B cell (primary cell): ENCODE results near the gene CDKAL1. TPM values are rescaled to one million over a fixed set of nuclear protein-coding genes. Genes with fewer than 3 reads are reported as not detected.

Source experiments
- ATAC-seq: fragments of 200-7000 bp; cut with Tn5 transposase; one replicate; pipeline ENCODE4 v1.10.0; 2021; ENCODE audit warnings: low read depth, mild to moderate bottlenecking, moderate number of reproducible peaks, moderate library complexity
- CTCF ChIA-PET: fragments of 350-600 bp; sonication (Branson Sonifier 250); formaldehyde crosslinking; loops from one replicate; lab custom pipeline; 2021; ENCODE audit warnings: antibody characterized with exemption, inconsistent platforms; lab: Charles Lee
- POLR2A ChIA-PET: fragments of 350-600 bp; sonication (Branson Sonifier 250); formaldehyde crosslinking; loops from one replicate; lab custom pipeline; 2021; ENCODE audit warnings: antibody characterized with exemption; lab: Charles Lee
- DNase-seq: peaks from one replicate; pipeline ENCODE4 v3.0.0; 2013
- H2AFZ ChIP-seq: 2 replicates; pipeline ENCODE4 v1.6.1; 2012; ENCODE audit warnings: mild to moderate bottlenecking, low read depth, low read length; ENCODE audit not compliant: insufficient read depth, poor library complexity, severe bottlenecking
- H3K27ac ChIP-seq, 2 donors: 1 replicate in 1 of 2; 2 replicates in 1 of 2; pipeline ENCODE4 v1.5.1; 2012 to 2013; ENCODE audit warnings: low read length in 2 of 2, mild to moderate bottlenecking in 2 of 2, moderate library complexity in 1 of 2
- H3K27me3 ChIP-seq, 4 experiments: fragments of 200-600 bp in 1 of 4; sonication (generic) in 1 of 4; replicated peaks in 1 of 4; 1 replicate in 2 of 4; 2 replicates in 2 of 4; pipeline versions ENCODE4 v1.6.1 to v1.7.0; 2013 to 2016; ENCODE audit warnings: low read length in 3 of 4, mild to moderate bottlenecking in 2 of 4, mixed read lengths in 1 of 4, moderate library complexity in 1 of 4; ENCODE audit not compliant: insufficient read depth in 4 of 4, control insufficient read depth in 3 of 4; ENCODE audit errors: control extremely low read depth in 1 of 4
- H3K36me3 ChIP-seq, 2 experiments: replicated peaks in 1 of 2; 1 replicate in 1 of 2; 2 replicates in 1 of 2; pipeline versions ENCODE4 v1.6.1 to v1.7.1; 2013; ENCODE audit warnings: low read length in 1 of 2; ENCODE audit not compliant: insufficient read depth in 2 of 2, control insufficient read depth in 1 of 2; ENCODE audit errors: control extremely low read depth in 1 of 2, extremely low read depth in 1 of 2
- H3K4me1 ChIP-seq, 2 donors: fragments of 200-600 bp in 1 of 2; sonication (generic) in 1 of 2; 1 replicate in 1 of 2; 2 replicates in 1 of 2; pipeline versions ENCODE4 v1.5.1 to v1.6.1; 2013 to 2017; ENCODE audit warnings: low read length in 2 of 2; ENCODE audit not compliant: control insufficient read depth in 2 of 2, insufficient read depth in 2 of 2
- H3K4me2 ChIP-seq: replicated peaks from 2 replicates; pipeline ENCODE3; 2012; ENCODE audit warnings: mild to moderate bottlenecking, low read depth, low read length; ENCODE audit not compliant: poor library complexity, severe bottlenecking
- H3K4me3 ChIP-seq, 5 experiments: fragments of 200-600 bp in 1 of 5; sonication (generic) in 1 of 5; 1 replicate in 3 of 5; 2 replicates in 2 of 5; pipeline versions ENCODE4 v1.5.1 to v1.7.0; 2011 to 2016; ENCODE audit warnings: low read length in 4 of 5, mild to moderate bottlenecking in 4 of 5, low read depth in 2 of 5, control low read depth in 1 of 5, moderate library complexity in 1 of 5; ENCODE audit not compliant: insufficient read depth in 1 of 5; ENCODE audit errors: control extremely low read depth in 1 of 5, extremely low read depth in 1 of 5
- H3K79me2 ChIP-seq: fragments of 200-600 bp; sonication (generic); one replicate; pipeline ENCODE4 v1.6.0; 2016; ENCODE audit warnings: low read length; ENCODE audit not compliant: control insufficient read depth, insufficient read depth
- H3K9ac ChIP-seq: fragments of 200-600 bp; sonication (generic); 2 replicates; pipeline ENCODE4 v1.6.1; 2017; ENCODE audit warnings: mild to moderate bottlenecking, low read length, moderate library complexity
- H3K9me3 ChIP-seq, 3 donors: one replicate each; pipeline versions ENCODE4 v1.6.1 to v1.7.1; 2013; ENCODE audit warnings: low read length in 2 of 3; ENCODE audit not compliant: control insufficient read depth in 2 of 3, insufficient read depth in 1 of 3; ENCODE audit errors: control extremely low read depth in 1 of 3
- H4K20me1 ChIP-seq: 2 replicates; pipeline ENCODE4 v1.6.0; 2012; ENCODE audit warnings: mild to moderate bottlenecking, low read length; ENCODE audit not compliant: insufficient read depth, control insufficient read depth, poor library complexity, severe bottlenecking
- H3K27ac Mint-ChIP-seq: one replicate; pipeline ENCODE4 v1.8.0; 2021; ENCODE audit warnings: mixed read lengths
- H3K27me3 Mint-ChIP-seq: one replicate; pipeline ENCODE4 v1.8.0; 2021; ENCODE audit warnings: mixed read lengths
- H3K4me1 Mint-ChIP-seq: one replicate; pipeline ENCODE4 v1.8.0; 2021; ENCODE audit warnings: mixed read lengths
- H3K4me3 Mint-ChIP-seq: one replicate; pipeline ENCODE4 v1.8.0; 2021; ENCODE audit warnings: mixed read lengths
- H3K9me3 Mint-ChIP-seq: one replicate; pipeline ENCODE4 v1.8.0; 2022; ENCODE audit warnings: mixed read lengths; ENCODE audit not compliant: insufficient read depth
- EZH2 ChIP-seq: IDR thresholded peaks from 2 replicates; pipeline ENCODE4 v1.6.1; 2012; ENCODE audit warnings: borderline replicate concordance, low read depth, mild to moderate bottlenecking, moderate library complexity, low read length; ENCODE audit not compliant: insufficient read depth, poor library complexity, severe bottlenecking
- WGBS: methylation state at CpG from one replicate; pipeline ENCODE4 v1.1.5; 2013; ENCODE audit warnings: missing lambda C conversion rate; ENCODE audit not compliant: insufficient coverage; 5-methylcytosine and 5-hydroxymethylcytosine counted together
- intact Hi-C: fragments of 100-400 bp; cut with micrococcal nuclease; formaldehyde crosslinking; loops from one replicate; pipeline ENCODE4 v1.10.0; 2022
- polyA plus RNA-seq: library from polyadenylated mRNA; depleted of rRNA; stranded (reverse); fragments of >200 nt; gene quantifications from 2 replicates; pipeline ENCODE4 v1.2.3, GENCODE V29; 2012
- total RNA-seq, 2 donors: library from RNA; stranded (reverse); fragments of 120-200 nt in 1 of 2; gene quantifications; 1 replicate in 1 of 2; 2 replicates in 1 of 2; pipeline versions ENCODE4 v1.2.3 to v1.2.4, GENCODE V29; 2013 to 2022
- TF ChIP-seq, protein P1 (sequence below): fragments of 200-600 bp; IDR thresholded peaks from one replicate; pipeline ENCODE4 v1.8.0; 2022; ENCODE audit warnings: antibody characterized with exemption, mild to moderate bottlenecking

Gene CDKAL1
- total and polyA plus RNA-seq, 2 donors (not counting 1 experiment from before 2014, with no cell fraction given) = 6.1 to 33.3 TPM

- ATAC-seq (no peak), DNase-seq (no peak)
- POLR2A ChIA-PET = no interaction called here
- Histone ChIP-seq H3K9me3 (no peaks in the 10 kb centered on the region), H3K4me1 (no peaks in the 10 kb centered on the region), H2AFZ (no peak overlapping the region), H4K20me1 (peaks cover 10% of the 10 kb centered on the region), H3K36me3 (no peaks in the 10 kb centered on the region), H3K4me3 (no peak overlapping the region), H3K79me2 (peaks cover 6% of the 10 kb centered on the region), H3K9ac (no peak overlapping the region), H3K4me2 (no peak overlapping the region), H3K27ac (no peak overlapping the region), H3K27me3 (no peaks in the 10 kb centered on the region)
- Mint-ChIP-seq H3K4me1 (peaks cover 7% of the 10 kb centered on the region), H3K27ac (no peak overlapping the region), H3K27me3 (no peaks in the 10 kb centered on the region), H3K9me3 (no peaks in the 10 kb centered on the region), H3K4me3 (no peak overlapping the region)
- WGBS = no CpG with 5 or more reads among the region's 2 CpGs
- CTCF ChIA-PET = no interaction called here
- TF ChIP-seq EZH2 = no peak
- TF ChIP-seq, protein P1, sequence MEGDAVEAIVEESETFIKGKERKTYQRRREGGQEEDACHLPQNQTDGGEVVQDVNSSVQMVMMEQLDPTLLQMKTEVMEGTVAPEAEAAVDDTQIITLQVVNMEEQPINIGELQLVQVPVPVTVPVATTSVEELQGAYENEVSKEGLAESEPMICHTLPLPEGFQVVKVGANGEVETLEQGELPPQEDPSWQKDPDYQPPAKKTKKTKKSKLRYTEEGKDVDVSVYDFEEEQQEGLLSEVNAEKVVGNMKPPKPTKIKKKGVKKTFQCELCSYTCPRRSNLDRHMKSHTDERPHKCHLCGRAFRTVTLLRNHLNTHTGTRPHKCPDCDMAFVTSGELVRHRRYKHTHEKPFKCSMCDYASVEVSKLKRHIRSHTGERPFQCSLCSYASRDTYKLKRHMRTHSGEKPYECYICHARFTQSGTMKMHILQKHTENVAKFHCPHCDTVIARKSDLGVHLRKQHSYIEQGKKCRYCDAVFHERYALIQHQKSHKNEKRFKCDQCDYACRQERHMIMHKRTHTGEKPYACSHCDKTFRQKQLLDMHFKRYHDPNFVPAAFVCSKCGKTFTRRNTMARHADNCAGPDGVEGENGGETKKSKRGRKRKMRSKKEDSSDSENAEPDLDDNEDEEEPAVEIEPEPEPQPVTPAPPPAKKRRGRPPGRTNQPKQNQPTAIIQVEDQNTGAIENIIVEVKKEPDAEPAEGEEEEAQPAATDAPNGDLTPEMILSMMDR = no peak
- intact Hi-C loops = no loop called here
These were observed 176.1 kb downstream of the CDKAL1 start for GRCh38 chr6:20710341-20710740.

- Histone ChIP-seq H3K4me1 (peaks cover under 1 to 7% of the 10 kb centered on the region in 2 donors), H3K27me3 (no peaks in the 10 kb centered on the region), H3K9ac (no peak overlapping the region), H4K20me1 (peaks cover 7% of the 10 kb centered on the region), H3K79me2 (no peaks in the 10 kb centered on the region), H2AFZ (no peak overlapping the region), H3K9me3 (no peaks in the 10 kb centered on the region), H3K36me3 (no peaks in the 10 kb centered on the region), H3K4me2 (no peak overlapping the region), H3K4me3 (no peak overlapping the region), H3K27ac (no peak overlapping the region)
- WGBS = no CpG with 5 or more reads among the region's 1 CpG
- no peak for TF ChIP-seq EZH2
- TF ChIP-seq, protein P1 = no peak
- Mint-ChIP-seq H3K4me3 (no peak overlapping the region), H3K27me3 (no peaks in the 10 kb centered on the region), H3K4me1 (peaks cover 3% of the 10 kb centered on the region), H3K27ac (no peak overlapping the region), H3K9me3 (no peaks in the 10 kb centered on the region)
- intact Hi-C loops = no loop called here
- ATAC-seq = no peak
- POLR2A ChIA-PET = no interaction called here
- CTCF ChIA-PET = no interaction called here
- no peak for DNase-seq
These were observed 177.3 kb downstream of the CDKAL1 start for GRCh38 chr6:20711518-20711917.
